HG02571 (cell line): ENCODE data around the gene FAM83E.
A peak's percentile ranks its signal among the peaks of the same experiment; 100 is the strongest.

Source experiments
- ATAC-seq: cut with Tn5 transposase; IDR thresholded peaks from one replicate; pipeline ENCODE4 v1.9.1; 2021; ENCODE audit warnings: mild to moderate bottlenecking, moderate library complexity; ENCODE audit not compliant: unreplicated experiment

Gene FAM83E

GRCh38 chr19:48629297-48629598 is 14.4 kb upstream of the FAM83E start:
- no peak for ATAC-seq

DNA sequence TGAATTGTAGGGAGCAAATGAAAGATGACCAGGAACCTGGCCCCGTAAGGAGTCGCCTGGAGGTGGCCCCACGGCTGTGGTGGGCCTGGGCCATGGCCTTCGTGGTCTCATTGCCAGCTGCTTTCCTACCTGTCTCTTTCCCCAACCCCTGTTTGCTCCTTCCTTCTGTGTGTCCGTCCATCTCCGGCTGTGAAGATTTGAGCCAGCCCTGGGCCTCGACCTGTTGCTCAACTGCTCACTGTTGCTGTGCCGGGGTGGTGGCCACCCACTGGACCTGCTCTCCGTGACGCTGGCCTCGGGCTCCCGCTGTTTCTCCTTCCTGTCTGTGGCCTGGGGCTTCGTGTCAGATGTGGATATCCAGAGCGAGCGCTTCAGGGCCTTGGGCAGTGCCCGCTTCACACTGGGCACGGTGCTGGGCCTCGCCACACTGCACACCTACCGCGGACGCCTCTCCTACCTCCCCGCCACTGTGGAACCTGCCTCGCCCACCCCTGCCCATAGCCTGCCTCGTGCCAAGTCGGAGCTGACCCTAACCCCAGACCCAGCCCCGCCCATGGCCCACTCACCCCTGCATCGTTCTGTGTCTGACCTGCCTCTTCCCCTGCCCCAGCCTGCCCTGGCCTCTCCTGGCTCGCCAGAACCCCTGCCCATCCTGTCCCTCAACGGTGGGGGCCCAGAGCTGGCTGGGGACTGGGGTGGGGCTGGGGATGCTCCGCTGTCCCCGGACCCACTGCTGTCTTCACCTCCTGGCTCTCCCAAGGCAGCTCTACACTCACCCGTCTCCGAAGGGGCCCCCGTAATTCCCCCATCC is 13.8 kb upstream of the FAM83E start:
- ATAC-seq, result no peak

- ATAC-seq, result no peak
These were observed 13.0 kb upstream of the FAM83E start for GRCh38 chr19:48627865-48628314.

DNA sequence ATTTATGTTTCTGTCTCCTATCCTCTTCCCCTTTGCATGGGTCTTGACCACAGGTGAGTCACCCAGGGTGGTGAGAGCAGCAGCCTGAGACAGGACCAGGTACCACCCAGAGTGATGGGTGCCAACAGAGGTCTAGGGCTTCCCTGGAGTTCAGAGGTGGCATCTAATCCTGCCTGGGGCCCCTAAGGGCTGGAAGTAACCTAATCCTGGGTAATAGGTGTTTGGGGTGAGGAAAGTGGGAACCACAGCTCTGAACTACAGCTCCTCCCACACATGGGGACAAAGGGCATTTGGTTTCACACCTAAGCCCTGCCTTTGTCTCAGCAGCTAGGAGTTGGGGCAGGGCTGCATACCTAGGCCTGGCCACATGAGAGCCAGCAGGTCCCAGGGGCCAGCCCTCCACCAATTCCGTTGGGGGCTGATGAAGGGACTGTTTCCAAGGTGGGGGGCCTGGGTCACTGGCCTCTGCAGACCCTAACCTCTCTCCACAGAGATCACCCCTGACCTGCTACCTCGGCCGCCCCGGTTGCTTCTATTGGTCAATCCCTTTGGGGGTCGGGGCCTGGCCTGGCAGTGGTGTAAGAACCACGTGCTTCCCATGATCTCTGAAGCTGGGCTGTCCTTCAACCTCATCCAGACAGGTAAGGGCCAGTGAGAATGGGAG is 12.5 kb upstream of the FAM83E start:
- no peak for ATAC-seq

DNA sequence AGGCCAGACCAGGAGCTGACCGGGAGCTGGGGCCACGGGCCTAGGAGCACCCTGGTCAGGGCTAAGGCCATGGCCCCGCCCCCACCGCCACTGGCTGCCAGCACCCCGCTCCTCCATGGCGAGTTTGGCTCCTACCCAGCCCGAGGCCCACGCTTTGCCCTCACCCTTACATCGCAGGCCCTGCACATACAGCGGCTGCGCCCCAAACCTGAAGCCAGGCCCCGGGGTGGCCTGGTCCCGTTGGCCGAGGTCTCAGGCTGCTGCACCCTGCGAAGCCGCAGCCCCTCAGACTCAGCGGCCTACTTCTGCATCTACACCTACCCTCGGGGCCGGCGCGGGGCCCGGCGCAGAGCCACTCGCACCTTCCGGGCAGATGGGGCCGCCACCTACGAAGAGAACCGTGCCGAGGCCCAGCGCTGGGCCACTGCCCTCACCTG is 11.0 kb upstream of the FAM83E start:
- ATAC-seq, result no peak

DNA sequence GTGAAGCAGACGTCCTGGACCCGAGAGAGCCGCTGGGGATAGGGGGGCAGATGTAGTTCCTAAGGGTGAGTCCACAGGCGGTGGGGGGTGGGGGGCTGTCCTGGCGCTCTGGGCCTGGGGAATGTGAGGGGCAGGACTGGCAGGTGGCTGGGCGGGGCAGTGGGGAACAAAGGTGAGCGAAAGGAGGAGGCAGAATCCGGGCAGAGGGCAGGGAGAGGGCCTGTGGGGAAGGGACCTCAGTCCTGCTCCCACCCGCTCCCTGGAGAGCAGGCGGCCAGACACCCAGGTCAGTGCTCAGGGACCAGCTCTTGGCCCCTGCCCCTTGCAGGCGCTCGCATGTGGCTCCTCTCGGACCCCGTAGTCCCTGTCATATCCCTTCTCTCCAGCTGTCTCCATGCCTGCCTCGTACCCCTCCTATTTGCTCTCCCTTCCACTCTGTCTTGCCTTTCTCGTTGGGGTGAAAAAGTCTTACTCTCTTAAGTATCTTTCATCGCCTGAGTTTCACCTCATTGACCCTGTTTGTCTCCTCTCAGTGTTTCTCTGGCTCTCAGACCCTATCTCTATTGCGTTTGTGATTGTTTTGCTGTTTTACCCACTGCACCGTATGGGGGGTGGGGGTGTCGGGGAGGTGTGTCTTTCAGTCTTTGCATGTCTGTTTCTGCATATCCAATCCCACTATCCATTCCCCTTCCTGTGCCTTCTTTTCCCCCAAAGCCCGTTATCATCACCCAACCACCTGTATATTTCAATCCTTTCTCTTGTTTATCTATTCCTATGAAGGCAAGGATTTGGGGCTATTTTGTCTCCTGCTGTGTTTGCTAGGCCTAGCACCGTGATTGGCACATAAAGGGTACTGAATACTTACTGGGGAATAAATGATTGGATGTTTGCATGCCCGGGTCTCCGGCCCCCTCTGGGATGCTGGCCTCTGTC is 10.2 kb upstream of the FAM83E start:
- ATAC-seq, result no peak

- peak; percentile 54 for ATAC-seq
These were observed 9.3 kb upstream of the FAM83E start for GRCh38 chr19:48624067-48624594.

GRCh38 chr19:48623556-48624066 is 8.7 kb upstream of the FAM83E start:
- ATAC-seq, result no peak

- no peak for ATAC-seq
These were observed 5.1 kb upstream of the FAM83E start for GRCh38 chr19:48619692-48620585.

GRCh38 chr19:48618916-48619691 is 4.2 kb upstream of the FAM83E start, which contains the start of the genes RPL18 and SPHK2:
RPL18 (minus strand) TSS chr19:48619178; CDS start chr19:48619143, 35 bp downstream.
SPHK2 (plus strand) TSS chr19:48619506; CDS start chr19:48620515, 1,009 bp downstream.
- ATAC-seq, result peak; percentile 77

DNA sequence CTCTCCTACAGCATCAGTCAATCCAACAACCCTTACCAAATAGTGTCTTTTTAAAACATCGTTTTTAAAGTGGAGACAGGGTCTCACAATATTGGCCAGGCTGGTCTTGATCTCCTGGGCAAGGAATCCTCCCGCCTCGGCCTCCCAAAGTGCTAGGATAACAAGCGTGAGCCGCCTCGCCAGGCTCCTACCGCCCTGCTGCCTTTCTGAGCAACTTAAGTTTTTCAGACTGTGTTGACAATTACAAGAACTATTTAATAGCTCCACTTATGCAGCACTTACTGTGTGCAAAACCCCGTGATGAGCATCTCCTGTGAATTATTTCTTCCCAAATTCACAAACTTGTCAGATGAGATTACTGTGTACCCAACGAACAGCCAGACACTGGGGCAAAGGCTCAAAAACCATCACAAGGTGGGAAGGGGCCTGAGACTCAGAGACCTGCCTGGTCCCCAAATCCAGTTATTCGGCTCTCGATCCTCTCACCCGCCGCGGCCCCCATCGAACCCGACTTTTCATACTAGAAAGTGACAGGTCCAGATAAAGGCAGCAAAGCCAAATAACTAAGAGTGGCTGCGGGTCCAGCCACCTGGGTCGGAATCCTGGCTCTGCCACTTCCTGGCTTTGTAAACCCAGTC is 3.5 kb upstream of the FAM83E start:
- no peak for ATAC-seq

DNA sequence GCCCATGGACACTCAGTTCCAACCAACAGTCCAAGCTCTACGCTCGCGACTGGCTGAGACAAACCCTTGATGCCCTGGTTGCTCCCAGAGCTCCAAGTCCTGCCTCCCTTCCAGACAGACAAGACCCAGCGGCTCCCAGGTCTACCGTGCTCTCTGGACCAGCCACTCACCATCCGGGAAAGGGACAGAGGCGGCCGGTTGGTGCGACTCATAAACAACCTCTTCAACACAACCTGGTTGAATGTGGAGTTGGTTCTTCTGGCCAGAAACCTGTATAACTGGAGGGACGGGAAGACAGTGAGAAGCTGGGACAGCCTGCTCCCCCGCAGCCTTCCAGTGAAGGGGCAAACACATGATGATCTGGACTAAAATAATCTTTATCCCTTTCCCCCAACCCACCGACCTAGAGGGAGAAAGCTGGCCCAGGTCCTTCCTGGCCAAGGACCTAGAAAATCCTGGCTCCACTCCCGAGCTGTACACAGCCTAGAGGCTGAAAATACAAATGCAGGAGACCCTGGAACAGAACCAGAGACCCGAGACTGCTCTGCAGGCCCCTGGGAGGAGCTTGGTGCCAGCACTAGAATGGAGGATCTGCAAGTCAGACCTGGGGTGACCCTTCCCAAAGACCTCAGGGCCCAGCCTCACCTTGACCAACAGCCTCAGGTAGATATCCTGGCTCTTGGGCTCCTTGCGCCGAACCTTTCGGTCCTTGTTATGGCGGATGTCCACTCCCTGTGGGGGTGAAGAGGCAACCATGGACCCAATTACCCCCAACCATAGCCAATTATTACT is 2.5 kb upstream of the FAM83E start:
- ATAC-seq, result no peak

- no peak for ATAC-seq
These were observed 1.7 kb upstream of the FAM83E start for GRCh38 chr19:48616491-48617056.

DNA sequence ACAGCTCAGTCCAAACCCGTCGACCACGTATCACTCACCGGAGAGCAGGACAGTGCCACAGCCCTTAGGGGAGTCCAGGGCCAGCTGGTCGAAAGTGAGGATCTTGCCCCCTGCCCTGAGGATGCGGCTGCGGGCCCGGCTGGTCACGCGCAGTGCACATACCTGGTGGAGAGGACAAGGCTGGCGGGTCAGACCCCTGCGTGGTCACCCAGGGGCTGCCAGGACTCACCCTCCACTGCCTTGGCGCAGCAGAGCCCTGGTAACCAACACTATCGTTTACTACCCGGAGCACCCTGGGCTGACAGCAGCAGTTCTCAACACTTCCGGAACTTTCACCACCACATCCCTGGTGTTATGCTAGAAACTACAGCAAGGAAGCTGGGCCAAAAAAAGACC is 1.2 kb upstream of the FAM83E start:
- ATAC-seq, result no peak

DNA sequence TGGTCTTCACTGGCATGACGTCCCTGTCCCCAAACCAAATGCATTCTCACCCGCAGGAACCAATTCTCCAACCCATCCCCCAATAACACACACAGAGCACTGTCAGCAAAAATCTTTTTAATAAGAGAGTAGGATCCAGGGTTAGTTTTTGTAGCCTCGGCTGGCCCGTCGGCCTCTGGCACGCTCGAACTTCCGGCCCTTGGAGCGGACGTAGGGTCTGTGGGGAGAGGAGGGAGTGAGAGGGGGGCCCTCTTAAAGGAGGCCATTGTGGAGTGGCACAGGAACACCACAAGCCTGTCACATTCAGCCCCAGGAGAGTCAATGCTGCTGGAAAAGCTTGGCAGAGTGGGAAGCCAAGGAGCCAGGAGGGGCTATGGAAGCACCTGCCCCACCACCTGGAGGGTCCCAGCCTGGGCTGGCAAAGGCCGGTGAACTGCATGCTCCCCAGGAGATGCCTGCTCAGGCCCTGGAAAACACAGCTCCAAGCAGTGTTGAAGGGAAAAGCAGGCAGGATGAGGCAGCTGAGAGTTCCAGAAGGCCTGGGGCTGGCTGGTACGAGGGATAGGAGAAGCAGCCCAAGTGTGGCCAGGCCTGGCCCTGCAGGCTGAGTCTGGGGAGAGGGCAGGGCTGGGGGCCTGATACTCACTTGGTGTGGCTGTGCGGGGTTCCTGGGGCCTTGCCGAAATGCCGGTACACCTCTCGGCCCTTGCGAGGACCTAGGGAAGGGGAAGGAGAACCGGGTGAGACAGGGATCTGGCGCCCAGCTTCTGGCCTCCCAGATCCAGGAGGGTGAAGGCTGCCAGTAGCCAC is 560 bp upstream of the FAM83E start:
- no peak for ATAC-seq

DNA sequence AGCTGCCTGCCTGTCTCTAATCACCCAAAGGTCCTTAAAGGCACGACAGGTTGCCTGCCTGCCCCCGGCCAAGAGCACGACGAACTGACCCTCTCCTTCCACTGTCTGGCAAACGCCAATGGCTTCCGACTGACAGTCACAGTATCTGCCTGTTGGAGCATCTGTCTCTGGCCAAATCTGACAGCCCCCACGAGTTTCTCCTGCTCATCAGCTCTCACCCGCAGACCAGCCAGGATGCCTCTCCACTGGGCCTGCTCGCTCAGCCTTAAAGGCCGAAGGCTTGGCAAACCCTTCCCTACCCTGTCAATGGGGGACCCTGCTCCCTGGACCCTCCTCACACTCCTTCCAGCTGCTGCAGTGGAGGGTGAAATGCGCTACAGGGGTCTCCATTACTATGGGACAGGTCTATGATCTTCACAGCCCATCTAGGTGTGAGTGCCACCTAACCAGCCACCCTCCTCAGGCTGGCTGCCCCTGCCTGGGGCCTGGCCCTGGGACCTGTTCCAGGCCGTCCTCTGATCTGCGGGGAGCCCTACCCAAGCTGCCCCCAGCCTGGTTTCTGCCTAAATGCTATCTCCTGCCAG is 932 bp downstream of the FAM83E start:
- no peak for ATAC-seq
